Central memory CD4-positive, alpha-beta T cell (primary cell): ENCODE results near the gene TBC1D22A.
A peak's percentile ranks its signal among the peaks of the same experiment; 100 is the strongest.

ENCODE experiments used
- DNase-seq: peaks from one replicate; pipeline ENCODE4 v3.0.0; 2022

Gene TBC1D22A

DNA sequence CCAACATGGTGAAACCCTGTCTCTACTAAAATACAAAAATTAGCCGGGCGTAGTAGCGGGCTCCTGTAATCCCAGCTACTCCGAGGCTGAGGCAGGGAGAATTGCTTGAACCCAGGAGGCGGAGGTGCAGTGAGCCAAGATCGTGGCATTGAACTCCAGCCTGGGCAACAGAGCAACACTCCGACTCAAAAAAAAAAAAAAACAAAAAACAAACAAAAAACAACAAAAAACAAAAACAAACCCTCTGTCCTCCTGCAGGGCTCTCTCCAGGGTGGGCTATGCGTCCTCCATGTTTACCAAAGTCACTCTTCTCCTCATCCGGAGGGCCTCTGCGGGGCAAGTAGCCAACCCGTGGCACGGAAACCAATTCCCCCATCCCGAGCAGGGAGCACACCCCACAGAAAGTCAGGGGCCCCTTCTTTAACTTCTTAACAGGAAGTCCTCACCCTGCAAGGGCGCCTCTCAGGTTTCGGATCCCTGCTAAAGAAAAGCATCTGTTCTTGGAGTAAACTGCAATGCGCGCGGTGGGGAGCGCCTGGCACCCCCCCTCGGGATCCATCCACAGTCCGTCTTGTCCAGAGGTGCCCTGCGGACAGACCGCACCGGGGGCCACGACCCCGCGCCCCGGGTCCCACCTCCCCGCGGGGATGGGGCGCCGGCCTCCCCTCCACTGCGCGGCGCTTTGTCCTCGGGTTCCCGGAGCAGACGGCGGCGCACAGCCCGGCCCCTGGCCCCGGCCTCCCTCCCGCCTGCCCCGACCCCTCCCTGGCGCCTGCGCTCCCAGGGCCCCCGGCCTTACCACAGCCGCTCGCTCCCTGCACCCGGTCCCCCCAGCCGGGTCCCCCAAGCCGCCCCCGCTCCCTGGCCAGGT lies 25.1 kb upstream of the TBC1D22A start:
- peak; percentile 56 for DNase-seq

- peak; percentile 69 for DNase-seq
Observed at GRCh38 chr22:46737976-46738646, 24.3 kb upstream of the TBC1D22A start, which contains the start of gene CERK. CERK (minus strand) TSS chr22:46738252; CDS start chr22:46738148, 104 bp downstream.

DNA sequence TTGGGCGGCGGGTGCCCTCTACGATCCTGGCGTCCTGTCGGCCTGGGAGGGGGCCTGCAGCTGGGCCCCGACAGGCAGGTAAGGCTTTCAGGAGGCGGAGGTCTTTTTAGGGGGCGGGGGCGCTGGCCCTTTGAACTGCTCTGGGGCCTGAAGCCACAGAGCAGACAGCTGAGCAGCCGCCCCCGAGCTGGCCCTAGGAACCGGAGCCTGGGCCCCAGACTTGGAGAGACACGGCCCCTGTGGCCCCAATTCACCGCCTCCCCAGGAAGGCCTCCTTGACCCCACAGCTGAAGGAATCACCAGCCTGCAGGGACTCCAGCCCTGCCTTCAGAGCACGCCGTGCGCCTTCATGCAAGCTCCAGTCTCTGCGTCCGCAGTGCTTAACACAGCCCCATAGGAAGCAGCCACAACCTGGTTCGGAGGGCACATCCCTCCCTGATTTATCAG lies 23.8 kb upstream of the TBC1D22A start:
- DNase-seq, result no peak

DNA sequence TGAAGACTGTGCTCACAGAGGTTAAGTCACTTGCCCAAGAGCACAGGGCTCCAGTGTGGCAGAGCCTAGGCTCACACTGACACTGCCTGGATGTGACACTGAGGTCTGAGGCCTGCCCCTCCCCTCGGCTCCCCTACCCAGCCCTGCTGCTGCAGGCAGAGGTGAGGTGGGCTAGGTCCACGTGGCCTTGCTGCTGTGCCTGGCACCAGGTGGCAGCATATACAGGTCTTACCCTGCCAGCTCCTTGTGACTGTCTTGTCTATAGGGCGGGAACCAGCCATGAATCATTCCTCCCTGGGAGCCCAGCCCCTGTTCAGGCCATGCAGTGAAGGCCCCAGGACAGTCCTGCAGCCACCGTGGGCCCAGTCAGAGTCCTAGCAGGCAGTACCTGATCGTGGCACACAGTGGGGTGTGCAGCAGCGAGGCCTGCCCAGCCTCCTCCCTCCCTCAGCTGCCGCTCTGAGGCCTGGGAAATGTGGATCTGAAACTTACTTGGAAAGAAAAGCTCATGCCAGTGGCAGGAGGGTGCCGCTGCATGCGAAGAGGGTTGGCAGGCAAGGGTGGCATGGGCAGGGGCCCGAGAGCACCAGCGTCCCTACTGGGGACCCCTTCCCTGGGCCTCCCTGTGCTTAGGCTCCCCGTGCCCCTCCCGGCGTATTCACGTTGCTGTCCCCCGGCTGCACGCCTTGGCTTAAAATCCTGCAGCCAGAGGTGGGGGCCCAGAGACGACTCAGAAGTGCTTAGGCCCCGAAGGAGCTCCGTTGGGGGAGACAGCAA lies 23.2 kb upstream of the TBC1D22A start:
- DNase-seq, result peak; percentile 86

DNA sequence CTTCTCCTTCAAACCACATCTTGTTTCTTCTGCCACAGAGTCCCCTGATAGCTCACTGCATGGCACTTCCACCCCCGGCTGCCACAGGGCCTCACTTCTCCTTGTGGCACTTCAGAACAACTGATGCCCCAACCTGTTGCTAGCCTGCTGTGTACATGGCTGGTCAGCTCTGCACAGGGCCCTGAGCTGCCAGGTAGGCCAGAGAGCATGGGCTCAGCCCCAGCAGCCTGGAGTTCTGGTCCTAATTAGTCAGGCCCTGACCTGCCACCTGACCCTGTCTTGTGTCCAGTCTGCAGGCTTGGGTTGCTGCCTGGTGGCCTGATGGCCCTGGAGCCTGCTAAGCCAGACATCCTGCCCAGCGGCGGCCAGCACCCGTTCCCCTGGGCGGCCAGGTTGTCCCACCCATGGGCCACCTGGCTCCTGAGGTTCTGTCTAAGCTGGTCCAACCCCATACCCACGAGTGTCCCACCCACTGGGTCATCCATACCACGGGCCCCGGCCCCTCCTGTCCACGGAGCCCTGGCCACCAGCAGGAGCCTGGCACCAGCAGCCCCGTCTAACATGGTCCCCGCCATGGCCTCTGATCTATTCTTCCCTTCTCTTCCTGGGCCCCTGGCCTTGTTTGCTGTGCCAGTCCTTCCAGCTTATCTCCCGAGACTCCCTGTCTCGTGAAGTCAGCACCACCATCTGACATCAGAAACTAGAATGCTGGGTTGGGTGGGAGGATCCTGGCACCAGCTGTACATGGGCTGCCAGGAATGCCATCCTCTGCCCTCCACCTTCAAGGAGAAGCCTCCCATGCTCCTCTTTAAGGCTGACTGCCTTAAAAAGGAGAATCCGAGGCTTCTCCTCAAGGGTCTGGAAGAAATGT lies 21.3 kb upstream of the TBC1D22A start:
- DNase-seq, result no peak

GRCh38 chr22:46741974-46742519 lies 20.4 kb upstream of the TBC1D22A start:
- no peak for DNase-seq

- no peak for DNase-seq
Observed at GRCh38 chr22:46742576-46743221, 19.8 kb upstream of the TBC1D22A start.

GRCh38 chr22:46744581-46744980 lies 17.9 kb upstream of the TBC1D22A start:
- no peak for DNase-seq

DNA sequence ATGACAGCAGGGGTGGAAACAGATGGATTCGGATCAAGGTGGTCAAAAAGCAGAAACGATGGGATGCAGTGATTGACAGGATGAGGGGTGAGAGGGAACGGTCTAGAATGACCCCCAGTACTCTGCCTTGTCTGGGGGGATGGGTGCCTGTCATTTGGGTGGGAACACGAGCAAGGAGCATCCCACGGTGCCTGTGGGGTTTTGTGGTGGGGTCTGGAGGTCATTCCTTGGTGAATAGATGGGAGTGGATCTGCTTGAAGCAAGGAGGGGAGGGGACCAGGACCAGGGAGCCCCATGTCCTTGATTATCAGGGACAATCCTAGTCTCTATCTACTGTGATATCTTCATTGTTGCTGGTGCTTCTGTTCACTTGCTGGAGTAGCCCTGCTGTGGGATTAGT lies 16.3 kb upstream of the TBC1D22A start:
- DNase-seq, result no peak

GRCh38 chr22:46746620-46747019 lies 15.8 kb upstream of the TBC1D22A start:
- DNase-seq, result no peak

DNA sequence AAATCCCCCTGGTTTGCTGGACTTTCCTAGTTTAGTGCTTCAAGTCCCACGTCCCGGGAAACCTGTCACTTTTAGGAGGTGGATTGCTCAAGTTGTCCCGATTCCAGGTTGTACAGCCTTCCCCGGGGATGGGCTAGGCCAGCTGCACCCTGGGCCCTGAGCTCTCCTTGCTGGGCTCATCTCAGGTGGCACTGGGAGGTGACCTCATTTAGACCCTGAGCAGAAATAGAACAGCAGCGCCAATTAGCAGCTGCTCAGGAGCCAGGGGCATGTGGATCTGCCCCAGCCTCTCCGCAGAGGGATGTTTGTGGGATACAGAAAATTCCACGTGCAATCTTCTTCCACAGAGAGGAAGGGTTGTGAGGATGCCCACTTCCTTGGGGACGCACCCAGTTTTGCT lies 14.8 kb upstream of the TBC1D22A start:
- DNase-seq, result no peak

DNA sequence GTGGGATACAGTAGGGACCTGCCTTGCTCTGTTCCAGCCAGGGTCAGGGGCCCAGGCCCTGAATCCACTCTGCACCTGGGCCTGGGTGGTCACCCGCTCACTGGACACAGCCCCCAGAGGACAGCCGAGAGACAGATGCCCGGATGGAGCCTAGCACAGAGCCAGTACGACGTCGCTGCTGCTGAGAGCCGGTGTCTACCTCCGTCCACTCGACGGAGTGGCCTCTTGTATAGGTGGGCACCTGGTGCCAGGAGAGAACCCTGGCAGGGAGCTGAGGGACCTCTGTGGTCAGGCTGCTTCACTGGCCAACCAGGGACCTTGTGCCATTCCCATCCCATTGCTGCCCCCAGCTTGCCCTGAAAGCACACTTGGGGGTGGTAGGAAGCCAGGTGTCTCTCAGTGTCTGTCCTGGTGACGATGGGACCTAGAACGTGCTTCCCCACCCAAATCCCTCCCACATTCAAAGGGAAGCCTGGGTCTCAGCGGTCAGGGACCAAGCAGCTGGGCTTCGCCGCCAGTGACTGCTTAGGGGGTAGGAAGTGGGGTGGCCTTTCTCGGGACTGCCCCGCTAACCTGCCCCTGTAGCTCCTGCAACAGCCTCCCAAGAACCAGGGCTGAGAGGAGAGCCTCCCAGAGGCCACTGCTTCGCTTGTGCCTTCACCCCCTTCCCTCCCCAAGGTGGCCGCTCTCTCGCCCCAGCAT lies 14.1 kb upstream of the TBC1D22A start:
- DNase-seq, result no peak

DNA sequence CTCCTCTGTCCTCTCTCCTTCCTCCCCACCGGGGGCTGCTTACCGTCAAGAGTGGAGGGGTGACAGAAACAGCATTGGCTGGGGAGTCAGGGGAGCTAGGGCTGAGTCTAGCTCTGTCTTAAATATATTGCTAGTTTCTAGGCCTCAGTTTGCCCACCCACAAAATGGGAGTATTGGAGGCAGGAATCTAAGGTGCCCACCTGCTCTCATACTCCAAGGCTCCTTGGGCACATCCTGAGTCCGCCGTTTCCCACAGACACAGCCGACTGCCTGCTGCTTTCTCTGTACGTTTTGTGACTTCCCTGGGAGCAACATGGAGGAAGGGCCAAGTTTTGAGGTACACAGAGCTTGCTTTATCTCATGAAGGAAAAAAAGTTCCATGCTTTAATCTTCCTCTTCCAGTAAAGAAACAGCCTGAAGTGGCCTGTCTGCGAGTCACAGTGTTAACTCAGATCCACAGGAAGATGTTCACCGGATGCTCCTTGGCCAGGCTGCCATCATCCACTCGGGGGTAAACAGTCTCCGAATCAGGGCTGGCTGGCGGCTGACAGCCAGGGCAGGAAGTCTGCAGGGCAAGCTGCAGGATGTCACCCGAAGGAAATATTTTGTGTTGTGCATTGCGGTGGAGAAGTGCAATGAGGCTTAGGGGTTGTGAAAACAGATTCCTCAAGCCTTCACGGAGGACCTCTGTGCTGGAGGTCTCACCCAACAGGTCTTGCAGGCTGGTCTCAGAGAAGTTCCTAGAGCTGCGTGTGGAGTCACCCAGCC lies 13.4 kb upstream of the TBC1D22A start:
- peak; percentile 57 for DNase-seq

GRCh38 chr22:46749682-46750529 lies 12.5 kb upstream of the TBC1D22A start:
- no peak for DNase-seq

DNA sequence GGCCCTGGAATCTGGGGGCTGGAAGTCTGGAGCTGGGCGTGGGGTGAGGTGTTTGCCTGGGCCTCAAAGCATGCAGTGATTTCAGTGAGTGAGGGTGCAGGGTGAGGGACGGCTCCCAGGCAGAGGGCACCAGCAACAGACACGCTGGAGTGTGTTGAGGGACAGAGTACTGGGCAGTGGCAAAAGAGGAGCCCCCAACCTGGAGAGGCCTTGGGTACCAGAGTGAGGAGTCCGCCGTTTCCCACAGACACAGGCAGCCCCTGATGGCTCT lies 12.0 kb upstream of the TBC1D22A start:
- no peak for DNase-seq

DNA sequence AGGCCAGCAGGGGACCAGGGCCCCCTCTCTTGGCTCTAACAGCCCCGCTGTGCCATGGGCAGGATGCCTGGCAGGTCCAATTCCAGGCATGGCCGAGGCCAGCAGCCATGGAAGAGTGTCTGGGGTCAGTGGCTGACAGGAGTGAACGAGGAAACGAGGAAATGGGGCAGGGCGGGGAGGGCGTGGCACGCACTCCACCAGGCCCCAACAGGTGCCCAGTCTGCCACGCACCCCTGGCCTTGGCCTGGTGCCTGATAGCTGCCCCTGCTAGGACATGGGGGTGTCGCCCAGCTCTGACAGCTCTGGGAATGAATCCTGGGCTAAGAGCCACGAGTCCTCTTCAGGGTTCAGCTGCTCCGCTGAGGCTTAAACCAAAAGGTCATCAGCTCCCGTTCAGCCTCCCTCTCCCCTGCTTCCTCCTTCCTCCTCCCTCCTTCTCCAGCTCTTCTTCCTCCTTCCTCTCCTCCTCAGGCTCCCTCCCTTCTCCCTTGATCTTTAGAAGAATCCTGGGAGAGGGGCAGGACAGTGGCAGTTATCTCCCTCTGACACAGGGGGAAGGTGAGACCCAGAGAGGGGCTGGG lies 11.5 kb upstream of the TBC1D22A start:
- no peak for DNase-seq

- no peak for DNase-seq
Observed at GRCh38 chr22:46752286-46752987, 10.0 kb upstream of the TBC1D22A start.

DNA sequence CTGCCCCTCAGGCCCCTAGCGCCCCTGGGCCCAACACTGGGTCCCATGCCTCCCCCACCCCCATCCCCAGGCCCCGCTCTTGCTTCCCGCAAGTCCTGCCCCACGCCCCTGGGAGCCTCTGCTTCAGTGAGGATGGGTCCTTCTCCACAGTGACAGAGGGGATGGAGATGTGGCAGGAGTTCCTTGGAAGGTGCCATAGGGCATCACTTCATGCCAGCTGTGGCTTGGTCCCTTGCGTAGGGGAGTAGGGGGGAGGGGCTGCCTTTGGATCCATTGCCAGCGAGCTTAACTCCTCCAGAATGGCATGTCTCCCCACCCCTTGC lies 9.5 kb upstream of the TBC1D22A start:
- DNase-seq, result no peak
